WERI-Rb-1 (cell line): ENCODE data around the gene CIT.
A peak's percentile ranks its signal among the peaks of the same experiment; 100 is the strongest.

Source experiments
- DNase-seq: peaks from one replicate; pipeline ENCODE4 v3.0.0-alpha.2; 2020
- H3K27ac ChIP-seq: fragments of 250-450 bp; sonication (Bioruptor Pico); 2 replicates; pipeline ENCODE4 v1.5.1; 2020; ENCODE audit warnings: mild to moderate bottlenecking, moderate library complexity
- H3K27me3 ChIP-seq: fragments of 250-450 bp; sonication (Bioruptor Pico); 2 replicates; pipeline ENCODE4 v1.5.1; 2021; ENCODE audit warnings: mild to moderate bottlenecking, low read depth, moderate library complexity; ENCODE audit not compliant: insufficient read depth, severe bottlenecking
- H3K36me3 ChIP-seq: fragments of 250-450 bp; sonication (Bioruptor Pico); 2 replicates; pipeline ENCODE4 v1.5.1; 2020; ENCODE audit warnings: mild to moderate bottlenecking, moderate library complexity
- H3K4me3 ChIP-seq: 2 replicates; pipeline ENCODE4 v1.5.1; 2011; ENCODE audit warnings: low read depth, mild to moderate bottlenecking, control low read depth, low read length
- H3K9me3 ChIP-seq: fragments of 250-450 bp; sonication (Bioruptor Pico); 2 replicates; pipeline ENCODE4 v1.5.1; 2021; ENCODE audit warnings: mild to moderate bottlenecking, moderate library complexity; ENCODE audit not compliant: severe bottlenecking
- CTCF ChIP-seq: IDR thresholded peaks from 2 replicates; pipeline ENCODE4 v1.5.1; 2011; ENCODE audit warnings: low read depth, mild to moderate bottlenecking, control low read depth, inconsistent platforms, low read length

CIT gene

GRCh38 chr12:119826661-119827445 lies 50.3 kb downstream of the CIT start:
- peaks cover 61% of the 10 kb centered on the region for H3K36me3 ChIP-seq

GRCh38 chr12:119825262-119825661 lies 51.9 kb downstream of the CIT start:
- no peak for DNase-seq
- Histone ChIP-seq H3K36me3 (peaks cover 59% of the 10 kb centered on the region), H3K4me3 (no peak overlapping the region)

More at GRCh38 chr12:119826661-119827445, 50.3 kb downstream of the CIT start:
- H3K4me3 ChIP-seq, result no peak overlapping the region
- no peaks in the 10 kb centered on the region for H3K27me3 ChIP-seq
- H3K9me3 ChIP-seq, result no peaks in the 10 kb centered on the region
- no peak for DNase-seq
- TF ChIP-seq CTCF, result no peak
- peak overlapping the region; percentile 9; the same call in 1 of the 2 replicates for H3K27ac ChIP-seq

GRCh38 chr12:119822046-119822445 lies 55.1 kb downstream of the CIT start:
- H3K36me3 ChIP-seq, result peaks cover 53% of the 10 kb centered on the region

More at GRCh38 chr12:119825262-119825661, 51.9 kb downstream of the CIT start:
- no peak for TF ChIP-seq CTCF
- no peaks in the 10 kb centered on the region for H3K27me3 ChIP-seq
- no peaks in the 10 kb centered on the region for H3K9me3 ChIP-seq
- H3K27ac ChIP-seq, result no peak overlapping the region

GRCh38 chr12:119819322-119819721 lies 57.8 kb downstream of the CIT start:
- no peak for TF ChIP-seq CTCF
- Histone ChIP-seq H3K9me3 (no peaks in the 10 kb centered on the region), H3K27ac (no peak overlapping the region), H3K36me3 (peaks cover 35% of the 10 kb centered on the region), H3K27me3 (no peaks in the 10 kb centered on the region), H3K4me3 (no peak overlapping the region)
- DNase-seq, result no peak

More at GRCh38 chr12:119822046-119822445, 55.1 kb downstream of the CIT start:
- Histone ChIP-seq H3K9me3 (no peaks in the 10 kb centered on the region), H3K4me3 (no peak overlapping the region), H3K27me3 (no peaks in the 10 kb centered on the region), H3K27ac (no peak overlapping the region)
- no peak for TF ChIP-seq CTCF
- DNase-seq, result no peak

GRCh38 chr12:119817546-119818343 lies 59.4 kb downstream of the CIT start:
- Histone ChIP-seq H3K9me3 (no peaks in the 10 kb centered on the region), H3K27ac (no peak overlapping the region), H3K36me3 (peaks cover 34% of the 10 kb centered on the region), H3K27me3 (no peaks in the 10 kb centered on the region), H3K4me3 (no peak overlapping the region)
- TF ChIP-seq CTCF, result no peak
- no peak for DNase-seq
